Osteocyte (in vitro differentiated cells): Measurements from ENCODE around the gene RSU1. TPM values are rescaled to one million over a fixed set of nuclear protein-coding genes. Genes with fewer than 3 reads are reported as not detected.

ENCODE experiments used
- DNase-seq: peaks from one replicate; pipeline ENCODE4 v3.0.0; 2021; ENCODE audit warnings: mixed read lengths; ENCODE audit not compliant: unreplicated experiment; ENCODE audit errors: extremely low spot score
- H3K27ac Mint-ChIP-seq: one replicate; pipeline ENCODE4 v1.8.0; 2021; ENCODE audit warnings: mild to moderate bottlenecking, mixed read lengths; ENCODE audit not compliant: unreplicated experiment
- H3K27me3 Mint-ChIP-seq: one replicate; pipeline ENCODE4 v1.8.0; 2021; ENCODE audit warnings: mixed read lengths; ENCODE audit not compliant: unreplicated experiment
- H3K36me3 Mint-ChIP-seq: one replicate; pipeline ENCODE4 v1.8.0; 2021; ENCODE audit warnings: mixed read lengths; ENCODE audit not compliant: unreplicated experiment
- H3K4me1 Mint-ChIP-seq: one replicate; pipeline ENCODE4 v1.8.0; 2021; ENCODE audit warnings: mixed read lengths; ENCODE audit not compliant: unreplicated experiment
- H3K4me3 Mint-ChIP-seq: one replicate; pipeline ENCODE4 v1.8.0; 2021; ENCODE audit warnings: mild to moderate bottlenecking, moderate library complexity, mixed read lengths; ENCODE audit not compliant: unreplicated experiment
- H3K9me3 Mint-ChIP-seq: one replicate; pipeline ENCODE4 v1.8.0; 2021; ENCODE audit warnings: mixed read lengths; ENCODE audit not compliant: unreplicated experiment
- total RNA-seq: library from RNA; stranded (reverse); gene quantifications from 2 replicates; pipeline ENCODE4 v1.2.1, GENCODE V29; 2021
- TF ChIP-seq, protein P1 (sequence below): fragments of 200-600 bp; sonication (generic); IDR thresholded peaks from 2 replicates; pipeline ENCODE4 v1.5.0; 2021; ENCODE audit warnings: antibody characterized with exemption, mild to moderate bottlenecking, moderate library complexity

The RSU1 gene
- total RNA-seq, 1 donor from 2014 or later, result 92.0 TPM

DNA sequence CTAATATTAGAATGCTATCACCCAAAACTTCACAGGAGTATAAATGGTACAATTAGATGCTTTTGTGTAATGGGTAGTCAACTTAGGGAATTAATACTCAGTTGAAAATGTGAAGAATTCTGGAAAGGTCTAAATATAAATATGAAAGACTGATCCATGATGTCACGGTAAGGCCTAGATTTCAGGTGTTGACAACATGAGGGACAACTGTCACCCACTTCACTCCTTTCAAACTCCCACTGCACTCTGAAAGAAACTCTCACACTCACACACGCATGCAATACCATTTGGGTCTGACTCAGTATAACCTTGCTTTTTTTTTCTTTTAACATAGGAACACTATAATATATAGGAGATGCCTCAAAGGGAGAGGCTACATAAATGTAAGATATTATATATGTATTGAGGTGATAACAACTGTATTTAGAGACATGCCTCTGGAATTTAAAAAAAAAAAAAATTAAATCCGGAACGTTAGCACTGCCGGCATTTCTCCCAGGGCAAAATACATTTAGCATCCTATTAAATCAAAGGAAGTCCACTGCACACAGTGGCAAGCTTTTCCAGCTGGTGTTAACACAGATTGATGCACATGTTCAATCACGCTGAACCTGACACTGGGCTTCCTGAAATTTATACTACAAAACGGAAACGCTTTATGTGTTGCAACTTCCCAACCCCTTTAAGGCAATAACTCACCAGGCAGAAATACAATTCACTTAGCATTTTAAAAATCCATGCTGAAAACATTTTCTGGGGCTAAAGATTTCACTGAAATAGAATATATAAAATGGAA is 74.9 kb downstream of the RSU1 start:
- no peak overlapping the region for H3K4me3 Mint-ChIP-seq
- no peak overlapping the region for H3K27ac Mint-ChIP-seq
- TF ChIP-seq, protein P1, sequence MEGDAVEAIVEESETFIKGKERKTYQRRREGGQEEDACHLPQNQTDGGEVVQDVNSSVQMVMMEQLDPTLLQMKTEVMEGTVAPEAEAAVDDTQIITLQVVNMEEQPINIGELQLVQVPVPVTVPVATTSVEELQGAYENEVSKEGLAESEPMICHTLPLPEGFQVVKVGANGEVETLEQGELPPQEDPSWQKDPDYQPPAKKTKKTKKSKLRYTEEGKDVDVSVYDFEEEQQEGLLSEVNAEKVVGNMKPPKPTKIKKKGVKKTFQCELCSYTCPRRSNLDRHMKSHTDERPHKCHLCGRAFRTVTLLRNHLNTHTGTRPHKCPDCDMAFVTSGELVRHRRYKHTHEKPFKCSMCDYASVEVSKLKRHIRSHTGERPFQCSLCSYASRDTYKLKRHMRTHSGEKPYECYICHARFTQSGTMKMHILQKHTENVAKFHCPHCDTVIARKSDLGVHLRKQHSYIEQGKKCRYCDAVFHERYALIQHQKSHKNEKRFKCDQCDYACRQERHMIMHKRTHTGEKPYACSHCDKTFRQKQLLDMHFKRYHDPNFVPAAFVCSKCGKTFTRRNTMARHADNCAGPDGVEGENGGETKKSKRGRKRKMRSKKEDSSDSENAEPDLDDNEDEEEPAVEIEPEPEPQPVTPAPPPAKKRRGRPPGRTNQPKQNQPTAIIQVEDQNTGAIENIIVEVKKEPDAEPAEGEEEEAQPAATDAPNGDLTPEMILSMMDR, result no peak
- H3K9me3 Mint-ChIP-seq, result peaks cover 2% of the 10 kb centered on the region
- H3K27me3 Mint-ChIP-seq, result no peaks in the 10 kb centered on the region
- DNase-seq, result no peak
- peaks cover 40% of the 10 kb centered on the region for H3K36me3 Mint-ChIP-seq
- no peaks in the 10 kb centered on the region for H3K4me1 Mint-ChIP-seq

- no peak overlapping the region for H3K4me3 Mint-ChIP-seq
- no peaks in the 10 kb centered on the region for H3K4me1 Mint-ChIP-seq
- H3K9me3 Mint-ChIP-seq, result peaks cover 7% of the 10 kb centered on the region
- H3K27ac Mint-ChIP-seq, result no peak overlapping the region
- H3K27me3 Mint-ChIP-seq, result no peaks in the 10 kb centered on the region
- DNase-seq, result no peak
- peaks cover 48% of the 10 kb centered on the region for H3K36me3 Mint-ChIP-seq
- TF ChIP-seq, protein P1, result no peak
Measured at GRCh38 chr10:16741540-16741939, 75.7 kb downstream of the RSU1 start.

GRCh38 chr10:16737420-16737819 is 79.8 kb downstream of the RSU1 start:
- no peak for DNase-seq
- no peaks in the 10 kb centered on the region for H3K4me1 Mint-ChIP-seq
- TF ChIP-seq, protein P1, result no peak
- no peak overlapping the region for H3K27ac Mint-ChIP-seq
- H3K4me3 Mint-ChIP-seq, result no peak overlapping the region
- no peaks in the 10 kb centered on the region for H3K27me3 Mint-ChIP-seq
- peaks cover 68% of the 10 kb centered on the region for H3K36me3 Mint-ChIP-seq
- H3K9me3 Mint-ChIP-seq, result peaks cover 15% of the 10 kb centered on the region

DNA sequence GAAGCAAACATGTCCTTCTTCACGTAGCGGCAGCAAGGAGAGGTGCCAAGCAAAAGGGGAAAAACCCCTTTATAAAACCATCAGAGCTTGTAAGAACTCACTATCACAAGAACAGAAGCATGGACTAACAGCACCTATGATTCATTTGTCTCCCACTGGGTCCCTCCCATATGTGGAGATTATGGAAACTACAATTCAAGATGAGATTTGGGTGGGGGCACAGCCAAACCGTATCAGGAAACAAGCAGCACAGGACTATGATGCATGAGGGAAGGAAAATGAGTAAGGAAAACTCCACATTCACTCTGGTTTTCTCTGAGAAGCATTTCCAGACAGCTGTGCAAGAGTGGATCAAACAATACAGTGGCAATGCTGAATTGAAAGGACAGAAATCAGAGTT is 81.6 kb downstream of the RSU1 start:
- TF ChIP-seq, protein P1, result no peak
- DNase-seq, result no peak
- no peak overlapping the region for H3K4me3 Mint-ChIP-seq
- H3K36me3 Mint-ChIP-seq, result peaks cover 69% of the 10 kb centered on the region
- H3K27ac Mint-ChIP-seq, result no peak overlapping the region
- peaks cover 15% of the 10 kb centered on the region for H3K9me3 Mint-ChIP-seq
- H3K4me1 Mint-ChIP-seq, result no peaks in the 10 kb centered on the region
- H3K27me3 Mint-ChIP-seq, result no peaks in the 10 kb centered on the region

- peaks cover 26% of the 10 kb centered on the region for H3K9me3 Mint-ChIP-seq
- no peak for DNase-seq
- TF ChIP-seq, protein P1, result no peak
- no peak overlapping the region for H3K4me3 Mint-ChIP-seq
- no peaks in the 10 kb centered on the region for H3K4me1 Mint-ChIP-seq
- H3K27me3 Mint-ChIP-seq, result no peaks in the 10 kb centered on the region
- H3K27ac Mint-ChIP-seq, result no peak overlapping the region
- peaks cover 65% of the 10 kb centered on the region for H3K36me3 Mint-ChIP-seq
Measured at GRCh38 chr10:16732376-16732775, 84.8 kb downstream of the RSU1 start.
